GM23338 (cell line): ENCODE measurements around the gene S100A6.

ENCODE experiments used
- CREB1 ChIP-seq: fragments of 250-450 bp; sonication (Bioruptor Pico); IDR thresholded peaks from 2 replicates; pipeline ENCODE4 v1.5.0; 2020; ENCODE audit warnings: low read depth, mild to moderate bottlenecking, moderate library complexity
- CTCF ChIP-seq, 2 experiments: fragments of 200-600 bp in 1 of 2; sonication (generic) in 1 of 2; conservative IDR thresholded peaks; 2 replicates each; pipeline versions ENCODE4 v1.5.1 to v1.6.1; 2016 to 2017; ENCODE audit warnings: antibody characterized with exemption in 2 of 2, low read depth in 2 of 2, mild to moderate bottlenecking in 2 of 2, moderate library complexity in 1 of 2
- EZH2 ChIP-seq: fragments of 200-600 bp; sonication (generic); IDR thresholded peaks from one replicate; pipeline ENCODE4 v1.8.0; 2017; ENCODE audit warnings: antibody characterized with exemption, mild to moderate bottlenecking, low read depth; ENCODE audit not compliant: unreplicated experiment
- EZH2phosphoT487 ChIP-seq: fragments of 200-600 bp; sonication (generic); IDR thresholded peaks from one replicate; pipeline ENCODE4 v1.8.1; 2018; ENCODE audit warnings: antibody characterized with exemption; ENCODE audit not compliant: unreplicated experiment
- POLR2AphosphoS5 ChIP-seq: IDR thresholded peaks from 2 replicates; pipeline ENCODE4 v1.6.1; 2016; ENCODE audit warnings: antibody characterized with exemption, low read depth
- REST ChIP-seq: IDR thresholded peaks from one replicate; pipeline ENCODE4 v1.6.1; 2018; ENCODE audit warnings: antibody characterized with exemption; ENCODE audit not compliant: unreplicated experiment

GRCh38 chr1:153520818-153521476 lies 14.8 kb downstream of the S100A6 start:
- no peak for TF ChIP-seq EZH2phosphoT487
- no peak for TF ChIP-seq CTCF (conservative IDR thresholded peaks at IDR 0.05; ENCODE audit: low read depth in 2 of 2)
- no peak for TF ChIP-seq REST
- no peak for TF ChIP-seq EZH2
- TF ChIP-seq POLR2AphosphoS5, result no peak
- TF ChIP-seq CREB1, result no peak
